PC-9 (cell line): ENCODE results near the gene RNASEH2B. TPM values are rescaled to one million over a fixed set of nuclear protein-coding genes. Genes with fewer than 3 reads are reported as not detected.

Experiments
- BruUV-seq: library from RNA; stranded (reverse); fragments of 400-500 nt; replicated peaks from 2 replicates; lab custom pipeline; 2021; lab: Mats Ljungman, UMichigan
- CTCF ChIA-PET: fragments of 300-600 bp; sonication (Branson Sonifier 250); formaldehyde crosslinking; loops from one replicate; lab custom pipeline; 2022; ENCODE audit warnings: antibody characterized with exemption; lab: Charles Lee
- POLR2A ChIA-PET: fragments of 300-600 bp; sonication (Branson Sonifier 250); formaldehyde crosslinking; loops from one replicate; lab custom pipeline; 2022; ENCODE audit warnings: antibody characterized with exemption; ENCODE audit not compliant: unreplicated experiment; lab: Charles Lee
- DNase-seq, 2 experiments: peaks; one replicate each; pipeline versions ENCODE4 v3.0.0 to v3.0.0-alpha.2; 2015 to 2022; ENCODE audit warnings: mixed read lengths in 1 of 2
- H2AFZ ChIP-seq: fragments of 200-600 bp; sonication (generic); 2 replicates; pipeline ENCODE4 v1.8.1; 2017; ENCODE audit warnings: antibody characterized with exemption
- H3F3A ChIP-seq: fragments of 200-600 bp; sonication (generic); 2 replicates; pipeline ENCODE4 v1.8.1; 2017; ENCODE audit warnings: antibody characterized with exemption, mild to moderate bottlenecking, low read depth; ENCODE audit not compliant: insufficient read depth
- H3K27ac ChIP-seq: fragments of 200-600 bp; sonication (generic); 2 replicates; pipeline ENCODE4 v1.6.1; 2016; ENCODE audit warnings: mixed run types
- H3K27me3 ChIP-seq: fragments of 200-600 bp; sonication (generic); 2 replicates; pipeline ENCODE4 v1.6.1; 2016; ENCODE audit warnings: low read depth, mixed run types; ENCODE audit not compliant: insufficient read depth
- H3K36me3 ChIP-seq: fragments of 200-600 bp; sonication (generic); 2 replicates; pipeline ENCODE4 v1.6.1; 2016; ENCODE audit warnings: low read depth, mixed run types
- H3K4me1 ChIP-seq: fragments of 200-600 bp; sonication (generic); replicated peaks from 2 replicates; pipeline ENCODE4 v1.6.1; 2016; ENCODE audit warnings: mixed run types; ENCODE audit not compliant: insufficient read depth
- H3K4me2 ChIP-seq: fragments of 200-600 bp; sonication (generic); 2 replicates; pipeline ENCODE4 v1.6.1; 2017; ENCODE audit warnings: mixed run types
- H3K4me3 ChIP-seq: fragments of 200-600 bp; sonication (generic); 2 replicates; pipeline ENCODE4 v1.6.1; 2016; ENCODE audit warnings: mixed run types
- H3K79me2 ChIP-seq: fragments of 200-600 bp; sonication (generic); 2 replicates; pipeline ENCODE4 v1.6.1; 2017; ENCODE audit warnings: low read depth, mixed run types
- H3K9me2 ChIP-seq: fragments of 200-600 bp; sonication (generic); 2 replicates; pipeline ENCODE4 v1.8.1; 2017; ENCODE audit warnings: mild to moderate bottlenecking; ENCODE audit not compliant: insufficient read depth
- H3K9me3 ChIP-seq: fragments of 200-600 bp; sonication (generic); 2 replicates; pipeline ENCODE4 v1.8.1; 2016; ENCODE audit warnings: low read depth; ENCODE audit not compliant: insufficient read depth
- H4K20me1 ChIP-seq: fragments of 200-600 bp; sonication (generic); 2 replicates; pipeline ENCODE4 v1.8.1; 2017; ENCODE audit not compliant: insufficient read depth
- EZH2 ChIP-seq: fragments of 200-600 bp; sonication (generic); IDR thresholded peaks from 2 replicates; pipeline ENCODE4 v1.8.0; 2017; ENCODE audit warnings: antibody characterized with exemption, low read depth
- intact Hi-C: fragments of 100-400 bp; cut with micrococcal nuclease; formaldehyde crosslinking; loops from one replicate; pipeline ENCODE4 v1.10.0; 2022; ENCODE audit not compliant: unreplicated experiment
- total RNA-seq: library from RNA; stranded (reverse); gene quantifications from 2 replicates; pipeline ENCODE4 v1.2.3, GENCODE V29; 2021
- TF ChIP-seq, protein P1 (sequence below): fragments of 200-600 bp; sonication (generic); conservative IDR thresholded peaks from 2 replicates; pipeline ENCODE4 v1.6.1; 2017; ENCODE audit warnings: mixed run types, antibody characterized with exemption, mild to moderate bottlenecking, moderate library complexity

The RNASEH2B gene
- total RNA-seq, 1 experiment from 2014 or later = 45.8 TPM

DNA sequence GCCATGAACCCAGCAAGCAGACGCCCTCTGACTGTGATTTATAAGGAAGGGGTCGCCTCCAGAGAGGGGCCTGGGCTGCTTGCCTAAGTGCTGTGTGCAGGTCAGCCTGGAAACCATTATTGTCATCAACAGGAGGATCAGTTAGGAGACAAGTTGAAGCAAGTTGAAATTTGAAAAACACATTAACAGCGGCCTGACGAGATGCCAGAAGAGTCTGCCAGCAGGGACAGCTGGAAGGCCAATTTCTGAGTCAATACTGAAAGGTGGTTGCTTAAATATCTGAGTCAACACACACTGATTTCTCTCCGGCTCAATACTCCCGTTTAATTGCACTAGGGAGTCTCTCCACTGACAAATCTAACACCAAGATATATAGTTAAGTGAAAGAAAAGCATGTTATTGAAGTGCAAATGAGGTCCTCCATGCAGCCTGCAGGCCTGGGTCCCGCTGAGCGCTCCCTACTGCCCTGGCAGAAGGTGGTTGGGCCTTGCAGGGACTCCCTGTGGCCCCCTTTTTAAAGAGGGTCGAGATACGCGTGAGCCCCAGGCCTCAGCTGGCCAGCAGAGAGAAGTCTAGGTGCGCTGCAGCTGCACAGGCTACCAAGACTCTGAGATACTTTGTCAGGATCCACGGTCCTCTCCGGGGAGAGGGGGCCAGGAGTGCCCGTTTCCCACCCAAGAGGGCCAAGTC, 91.1 kb downstream of the RNASEH2B start:
- Histone ChIP-seq H2AFZ (no peak overlapping the region), H3K27me3 (peaks cover 30% of the 10 kb centered on the region), H3K9me2 (no peaks in the 10 kb centered on the region), H3K27ac (no peak overlapping the region), H3K4me2 (no peak overlapping the region), H3K36me3 (no peaks in the 10 kb centered on the region), H3K4me3 (no peak overlapping the region), H3K9me3 (no peaks in the 10 kb centered on the region), H4K20me1 (no peaks in the 10 kb centered on the region), H3K4me1 (no peaks in the 10 kb centered on the region), H3K79me2 (no peaks in the 10 kb centered on the region), H3F3A (no peaks in the 10 kb centered on the region)
- TF ChIP-seq, protein P1, sequence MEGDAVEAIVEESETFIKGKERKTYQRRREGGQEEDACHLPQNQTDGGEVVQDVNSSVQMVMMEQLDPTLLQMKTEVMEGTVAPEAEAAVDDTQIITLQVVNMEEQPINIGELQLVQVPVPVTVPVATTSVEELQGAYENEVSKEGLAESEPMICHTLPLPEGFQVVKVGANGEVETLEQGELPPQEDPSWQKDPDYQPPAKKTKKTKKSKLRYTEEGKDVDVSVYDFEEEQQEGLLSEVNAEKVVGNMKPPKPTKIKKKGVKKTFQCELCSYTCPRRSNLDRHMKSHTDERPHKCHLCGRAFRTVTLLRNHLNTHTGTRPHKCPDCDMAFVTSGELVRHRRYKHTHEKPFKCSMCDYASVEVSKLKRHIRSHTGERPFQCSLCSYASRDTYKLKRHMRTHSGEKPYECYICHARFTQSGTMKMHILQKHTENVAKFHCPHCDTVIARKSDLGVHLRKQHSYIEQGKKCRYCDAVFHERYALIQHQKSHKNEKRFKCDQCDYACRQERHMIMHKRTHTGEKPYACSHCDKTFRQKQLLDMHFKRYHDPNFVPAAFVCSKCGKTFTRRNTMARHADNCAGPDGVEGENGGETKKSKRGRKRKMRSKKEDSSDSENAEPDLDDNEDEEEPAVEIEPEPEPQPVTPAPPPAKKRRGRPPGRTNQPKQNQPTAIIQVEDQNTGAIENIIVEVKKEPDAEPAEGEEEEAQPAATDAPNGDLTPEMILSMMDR = no peak
- TF ChIP-seq EZH2 = no peak
- ChIA-PET CTCF (no interaction called here), POLR2A (no interaction called here)
- intact Hi-C loops = no loop called here
- no TSS peak for BruUV-seq
- no peak for DNase-seq

DNA sequence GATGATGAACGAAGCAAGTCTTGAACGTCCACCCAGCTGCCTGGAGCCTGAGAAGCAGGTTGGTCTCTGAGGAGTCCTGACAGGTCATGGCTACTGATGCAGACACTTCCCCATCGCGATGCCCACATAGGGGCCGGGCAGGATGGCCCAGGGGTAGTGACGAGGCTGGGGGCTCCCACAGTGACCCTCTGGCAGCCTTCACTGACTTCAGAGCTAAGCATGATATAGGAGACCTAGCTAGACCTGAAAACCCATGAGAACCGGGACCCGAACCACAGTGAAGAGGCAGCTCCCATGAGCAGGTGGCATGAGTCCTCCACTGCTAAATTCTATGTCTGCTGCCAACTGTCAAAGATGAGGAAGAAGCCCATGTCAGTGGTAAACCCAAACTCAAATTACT, 91.7 kb downstream of the RNASEH2B start:
- no peaks in the 10 kb centered on the region for H3K36me3 ChIP-seq
- no peaks in the 10 kb centered on the region for H3K9me2 ChIP-seq
- ChIA-PET POLR2A (no interaction called here), CTCF (no interaction called here)
- intact Hi-C loops = no loop called here
- no peaks in the 10 kb centered on the region for H4K20me1 ChIP-seq
- no peaks in the 10 kb centered on the region for H3K4me1 ChIP-seq
- H3K4me3 ChIP-seq = no peak overlapping the region
- DNase-seq = no peak
- H3K9me3 ChIP-seq = no peaks in the 10 kb centered on the region
- no peaks in the 10 kb centered on the region for H3K79me2 ChIP-seq
- H3K4me2 ChIP-seq = no peak overlapping the region
- H3K27ac ChIP-seq = no peak overlapping the region
- no peaks in the 10 kb centered on the region for H3F3A ChIP-seq
- H2AFZ ChIP-seq = no peak overlapping the region
- no peak for TF ChIP-seq EZH2
- TF ChIP-seq, protein P1 = no peak
- peaks cover 30% of the 10 kb centered on the region for H3K27me3 ChIP-seq
- BruUV-seq = no TSS peak

DNA sequence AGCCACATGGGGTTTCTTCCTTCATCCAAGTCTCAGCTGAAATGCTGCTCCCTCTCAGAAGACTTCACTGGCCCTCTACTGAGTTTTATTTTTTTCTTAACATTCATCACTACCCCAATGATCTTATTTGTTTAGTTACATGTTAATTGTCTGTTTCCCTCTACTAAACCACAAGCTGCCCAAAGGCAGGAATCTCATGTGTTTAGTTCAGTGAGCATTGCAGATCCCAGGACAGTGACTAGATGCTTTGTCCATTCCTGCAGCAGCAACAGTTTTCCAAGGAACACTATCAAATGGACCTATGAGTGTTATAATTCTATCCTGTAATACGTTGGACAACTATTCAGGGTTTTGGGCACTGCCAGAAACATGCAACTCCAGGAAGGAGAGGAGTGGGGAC, 93.1 kb downstream of the RNASEH2B start:
- H4K20me1 ChIP-seq = no peaks in the 10 kb centered on the region
- no peaks in the 10 kb centered on the region for H3K9me3 ChIP-seq
- no peaks in the 10 kb centered on the region for H3K36me3 ChIP-seq
- no TSS peak for BruUV-seq
- no peak overlapping the region for H2AFZ ChIP-seq
- intact Hi-C loops = no loop called here
- no peak for TF ChIP-seq EZH2
- TF ChIP-seq, protein P1 = no peak
- H3K4me2 ChIP-seq = no peak overlapping the region
- peaks cover 30% of the 10 kb centered on the region for H3K27me3 ChIP-seq
- H3F3A ChIP-seq = no peaks in the 10 kb centered on the region
- H3K4me1 ChIP-seq = no peaks in the 10 kb centered on the region
- H3K9me2 ChIP-seq = no peaks in the 10 kb centered on the region
- no peaks in the 10 kb centered on the region for H3K79me2 ChIP-seq
- H3K27ac ChIP-seq = no peak overlapping the region
- no peak for DNase-seq
- ChIA-PET CTCF (no interaction called here), POLR2A (no interaction called here)
- H3K4me3 ChIP-seq = no peak overlapping the region
